Stomach (tissue), 4 donors: ENCODE data around the gene F8A3.

ENCODE experiments used
- EP300 ChIP-seq: sonication (generic); formaldehyde crosslinking; IDR thresholded peaks from one replicate; pipeline ENCODE4 v1.6.1; 2017; ENCODE audit warnings: antibody characterized with exemption
- POLR2AphosphoS5 ChIP-seq, 3 donors: sonication (generic); formaldehyde crosslinking; IDR thresholded peaks; one replicate each; pipeline ENCODE4 v1.6.1; 2016; ENCODE audit warnings: antibody characterized with exemption in 3 of 3
- TF ChIP-seq, protein P1 (sequence below), 7 experiments: fragments of 450-650 bp in 4 of 7; fragments of 200-600 bp in 3 of 7; sonication (generic) in 3 of 7; IDR thresholded peaks; one replicate each; pipeline ENCODE4 v1.5.1; 2016 to 2019; ENCODE audit warnings: antibody characterized with exemption in 7 of 7, control low read depth in 2 of 7, mild to moderate bottlenecking in 1 of 7

DNA sequence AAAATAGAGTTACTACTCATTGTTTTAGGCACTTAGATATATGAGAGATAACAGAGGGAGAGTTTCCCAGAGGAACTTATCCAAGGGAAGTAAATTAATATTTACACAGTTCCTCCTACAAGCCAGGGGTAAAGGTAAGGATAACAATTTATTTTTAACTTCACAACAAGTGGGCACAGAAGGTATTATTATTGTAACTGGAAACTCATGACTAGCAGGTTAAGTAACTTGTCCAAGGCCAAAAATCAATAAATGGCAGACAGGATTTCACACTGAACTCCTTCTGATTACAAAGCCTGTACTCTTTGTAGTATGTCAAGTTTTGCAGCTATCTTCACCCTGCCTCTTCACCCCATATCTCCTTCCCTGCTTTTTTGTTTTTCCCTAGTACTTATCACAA is 46.9 kb upstream of the F8A3 start:
- TF ChIP-seq, protein P1, sequence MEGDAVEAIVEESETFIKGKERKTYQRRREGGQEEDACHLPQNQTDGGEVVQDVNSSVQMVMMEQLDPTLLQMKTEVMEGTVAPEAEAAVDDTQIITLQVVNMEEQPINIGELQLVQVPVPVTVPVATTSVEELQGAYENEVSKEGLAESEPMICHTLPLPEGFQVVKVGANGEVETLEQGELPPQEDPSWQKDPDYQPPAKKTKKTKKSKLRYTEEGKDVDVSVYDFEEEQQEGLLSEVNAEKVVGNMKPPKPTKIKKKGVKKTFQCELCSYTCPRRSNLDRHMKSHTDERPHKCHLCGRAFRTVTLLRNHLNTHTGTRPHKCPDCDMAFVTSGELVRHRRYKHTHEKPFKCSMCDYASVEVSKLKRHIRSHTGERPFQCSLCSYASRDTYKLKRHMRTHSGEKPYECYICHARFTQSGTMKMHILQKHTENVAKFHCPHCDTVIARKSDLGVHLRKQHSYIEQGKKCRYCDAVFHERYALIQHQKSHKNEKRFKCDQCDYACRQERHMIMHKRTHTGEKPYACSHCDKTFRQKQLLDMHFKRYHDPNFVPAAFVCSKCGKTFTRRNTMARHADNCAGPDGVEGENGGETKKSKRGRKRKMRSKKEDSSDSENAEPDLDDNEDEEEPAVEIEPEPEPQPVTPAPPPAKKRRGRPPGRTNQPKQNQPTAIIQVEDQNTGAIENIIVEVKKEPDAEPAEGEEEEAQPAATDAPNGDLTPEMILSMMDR (IDR thresholded peaks at IDR 0.05), result no peak
- no peak for TF ChIP-seq POLR2AphosphoS5 (IDR thresholded peaks at IDR 0.05)
- TF ChIP-seq EP300, result no peak
